ENCODE results near the gene ZSCAN10. TPM values are rescaled to one million over a fixed set of nuclear protein-coding genes. Genes with fewer than 3 reads are reported as not detected.
A peak's percentile ranks its signal among the peaks of the same experiment; 100 is the strongest.

The ZSCAN10 gene
- total and polyA plus RNA-seq, 2 of the 13 experiments (the other 11 are each of a cell fraction or from before 2014, with no cell fraction given) = not detected

- TF ChIP-seq, protein P1, sequence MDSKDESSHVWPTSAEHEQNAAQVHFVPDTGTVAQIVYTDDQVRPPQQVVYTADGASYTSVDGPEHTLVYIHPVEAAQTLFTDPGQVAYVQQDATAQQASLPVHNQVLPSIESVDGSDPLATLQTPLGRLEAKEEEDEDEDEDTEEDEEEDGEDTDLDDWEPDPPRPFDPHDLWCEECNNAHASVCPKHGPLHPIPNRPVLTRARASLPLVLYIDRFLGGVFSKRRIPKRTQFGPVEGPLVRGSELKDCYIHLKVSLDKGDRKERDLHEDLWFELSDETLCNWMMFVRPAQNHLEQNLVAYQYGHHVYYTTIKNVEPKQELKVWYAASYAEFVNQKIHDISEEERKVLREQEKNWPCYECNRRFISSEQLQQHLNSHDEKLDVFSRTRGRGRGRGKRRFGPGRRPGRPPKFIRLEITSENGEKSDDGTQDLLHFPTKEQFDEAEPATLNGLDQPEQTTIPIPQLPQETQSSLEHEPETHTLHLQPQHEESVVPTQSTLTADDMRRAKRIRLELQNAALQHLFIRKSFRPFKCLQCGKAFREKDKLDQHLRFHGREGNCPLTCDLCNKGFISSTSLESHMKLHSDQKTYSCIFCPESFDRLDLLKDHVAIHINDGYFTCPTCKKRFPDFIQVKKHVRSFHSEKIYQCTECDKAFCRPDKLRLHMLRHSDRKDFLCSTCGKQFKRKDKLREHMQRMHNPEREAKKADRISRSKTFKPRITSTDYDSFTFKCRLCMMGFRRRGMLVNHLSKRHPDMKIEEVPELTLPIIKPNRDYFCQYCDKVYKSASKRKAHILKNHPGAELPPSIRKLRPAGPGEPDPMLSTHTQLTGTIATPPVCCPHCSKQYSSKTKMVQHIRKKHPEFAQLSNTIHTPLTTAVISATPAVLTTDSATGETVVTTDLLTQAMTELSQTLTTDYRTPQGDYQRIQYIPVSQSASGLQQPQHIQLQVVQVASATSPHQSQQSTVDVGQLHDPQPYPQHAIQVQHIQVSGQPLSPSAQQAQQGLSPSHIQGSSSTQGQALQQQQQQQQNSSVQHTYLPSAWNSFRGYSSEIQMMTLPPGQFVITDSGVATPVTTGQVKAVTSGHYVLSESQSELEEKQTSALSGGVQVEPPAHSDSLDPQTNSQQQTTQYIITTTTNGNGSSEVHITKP (CRISPR knock-in tag; IDR thresholded peaks at IDR 0.05; ENCODE audit: low read depth) = no peak
- TF ChIP-seq ZKSCAN8 (CRISPR knock-in tag; IDR thresholded peaks at IDR 0.05; ENCODE audit: borderline replicate concordance) (peak; percentile 25; the same call in 1 of the 2 replicates), ZNF143 (CRISPR knock-in tag; IDR thresholded peaks at IDR 0.05) (peak; percentile 67), ZNF563 (CRISPR knock-in tag; IDR thresholded peaks at IDR 0.05) (peak; percentile 53; the same call in 1 of the 2 replicates), ATF4 (CRISPR knock-in tag; IDR thresholded peaks at IDR 0.05) (peak in 1 of 2 experiments; percentile 73; a peak in 2 of 4 replicates), ZFAT (CRISPR knock-in tag; conservative IDR thresholded peaks at IDR 0.05) (no peak), UBTF (CRISPR knock-in tag; IDR thresholded peaks at IDR 0.05) (peak; percentile 83), ZNF564 (CRISPR knock-in tag; IDR thresholded peaks at IDR 0.05) (no peak), JUN (CRISPR knock-in tag; IDR thresholded peaks at IDR 0.05) (no peak), ZNF570 (CRISPR knock-in tag; IDR thresholded peaks at IDR 0.05; ENCODE audit: borderline replicate concordance) (no peak), ZNF121 (CRISPR knock-in tag; IDR thresholded peaks at IDR 0.05) (peak; percentile 49), ZNF691 (CRISPR knock-in tag; IDR thresholded peaks at IDR 0.05; ENCODE audit: borderline replicate concordance, low read depth) (peak; percentile 93), ZZZ3 (CRISPR knock-in tag; IDR thresholded peaks at IDR 0.05; ENCODE audit: borderline replicate concordance) (peak; percentile 82; the same call in 1 of the 2 replicates), NBN (conservative IDR thresholded peaks at IDR 0.05) (no peak), ZBTB42 (CRISPR knock-in tag; IDR thresholded peaks at IDR 0.05) (0 out of 2 replicates have a peak, but pooled peaks have one; percentile 38), ZNF501 (CRISPR knock-in tag; IDR thresholded peaks at IDR 0.05) (peak; percentile 72; the same call in 1 of the 2 replicates)
Observed at GRCh38 chr16:3112058-3112880, 13.2 kb upstream of the ZSCAN10 start, which contains the start of gene ZNF205 (continued).
